IMR-90 (cell line): Measurements from ENCODE around the gene BRAT1.

Source experiments
- BHLHE40 ChIP-seq: fragments of 150-350 bp; IDR thresholded peaks from 2 replicates; pipeline ENCODE4 v1.6.1; 2016; ENCODE audit warnings: mild to moderate bottlenecking, low read depth, low read length
- CHD1 ChIP-seq: IDR thresholded peaks from 2 replicates; pipeline ENCODE4 v1.6.1; 2012; ENCODE audit warnings: low read depth, low read length, improper control_type of control experiment
- CTCF ChIP-seq: conservative IDR thresholded peaks from 2 replicates; pipeline ENCODE4 v1.5.1; 2012; ENCODE audit warnings: mild to moderate bottlenecking, low read depth, low read length, improper control_type of control experiment
- FOS ChIP-seq: fragments of 150-350 bp; IDR thresholded peaks from 2 replicates; pipeline ENCODE4 v1.6.1; 2016; ENCODE audit warnings: low read depth, low read length
- MAFK ChIP-seq: IDR thresholded peaks from 2 replicates; pipeline ENCODE4 v1.6.1; 2012; ENCODE audit warnings: low read depth, low read length, improper control_type of control experiment
- MAZ ChIP-seq: IDR thresholded peaks from 2 replicates; pipeline ENCODE4 v1.6.1; 2012; ENCODE audit warnings: low read depth, mild to moderate bottlenecking, low read length, improper control_type of control experiment, moderate library complexity, borderline replicate concordance
- MXI1 ChIP-seq: IDR thresholded peaks from 2 replicates; pipeline ENCODE4 v1.6.1; 2012; ENCODE audit warnings: low read depth, mild to moderate bottlenecking, low read length, moderate library complexity, borderline replicate concordance
- POLR2A ChIP-seq: IDR thresholded peaks from 2 replicates; pipeline ENCODE4 v1.6.1; 2012; ENCODE audit warnings: mild to moderate bottlenecking, low read depth, low read length
- RAD21 ChIP-seq: IDR thresholded peaks from 2 replicates; pipeline ENCODE4 v1.6.1; 2012; ENCODE audit warnings: low read length, improper control_type of control experiment
- RCOR1 ChIP-seq: IDR thresholded peaks from 2 replicates; pipeline ENCODE4 v1.6.1; 2012; ENCODE audit warnings: mild to moderate bottlenecking, low read length, improper control_type of control experiment; ENCODE audit not compliant: insufficient replicate concordance
- SMC3 ChIP-seq: fragments of 150-350 bp; IDR thresholded peaks from 2 replicates; pipeline ENCODE4 v1.6.1; 2016; ENCODE audit warnings: low read depth, mild to moderate bottlenecking, antibody characterized with exemption, low read length, moderate library complexity
- USF2 ChIP-seq: fragments of 150-350 bp; IDR thresholded peaks from 2 replicates; pipeline ENCODE4 v1.6.1; 2017; ENCODE audit warnings: mild to moderate bottlenecking, antibody characterized with exemption, low read length, low read depth

- TF ChIP-seq CTCF = no peak
- no peak for TF ChIP-seq SMC3
- no peak for TF ChIP-seq POLR2A
- TF ChIP-seq FOS = no peak
- no peak for TF ChIP-seq CHD1
- TF ChIP-seq USF2 = no peak
- TF ChIP-seq BHLHE40 = no peak
- no peak for TF ChIP-seq MAZ
- TF ChIP-seq RAD21 = no peak
- no peak for TF ChIP-seq MAFK
- TF ChIP-seq MXI1 = no peak
- TF ChIP-seq RCOR1 = no peak
These were observed 9.4 kb downstream of the BRAT1 start for GRCh38 chr7:2545746-2546425.
